ENCODE data around the gene USPL1.

The USPL1 gene

GRCh38 chr13:30664689-30665275 lies 47.1 kb downstream of the USPL1 start:
- no peak for FAIRE-seq

- FAIRE-seq, result no peak
These were observed 47.9 kb downstream of the USPL1 start for GRCh38 chr13:30665638-30666037.

- no peak for FAIRE-seq
These were observed 48.4 kb downstream of the USPL1 start for GRCh38 chr13:30666113-30666512.

- FAIRE-seq, result no peak
These were observed 49.3 kb downstream of the USPL1 start for GRCh38 chr13:30667014-30667413.

GRCh38 chr13:30668312-30668711 lies 50.6 kb downstream of the USPL1 start:
- no peak for FAIRE-seq

- FAIRE-seq, result no peak
These were observed 53.6 kb downstream of the USPL1 start for GRCh38 chr13:30671271-30671815.

GRCh38 chr13:30673669-30674521 lies 56.2 kb downstream of the USPL1 start:
- peak; percentile 77 for FAIRE-seq

GRCh38 chr13:30675717-30676116 lies 58.0 kb downstream of the USPL1 start:
- FAIRE-seq, result no peak

- peak; percentile 34 for FAIRE-seq
These were observed 59.0 kb downstream of the USPL1 start for GRCh38 chr13:30676672-30677071.

GRCh38 chr13:30679483-30680330 lies 62.0 kb downstream of the USPL1 start:
- peak; percentile 28 for FAIRE-seq

- FAIRE-seq, result peak; percentile 84
These were observed 64.1 kb downstream of the USPL1 start for GRCh38 chr13:30681843-30682242.

- no peak for FAIRE-seq
These were observed 67.7 kb downstream of the USPL1 start for GRCh38 chr13:30685320-30685859.

GRCh38 chr13:30685987-30686386 lies 68.3 kb downstream of the USPL1 start:
- no peak for FAIRE-seq

GRCh38 chr13:30687601-30688000 lies 69.9 kb downstream of the USPL1 start:
- no peak for FAIRE-seq

- FAIRE-seq, result no peak
These were observed 72.0 kb downstream of the USPL1 start for GRCh38 chr13:30689752-30690151.

- no peak for FAIRE-seq
These were observed 72.8 kb downstream of the USPL1 start for GRCh38 chr13:30690282-30691188.

GRCh38 chr13:30692113-30692512 lies 74.4 kb downstream of the USPL1 start:
- no peak for FAIRE-seq

GRCh38 chr13:30696278-30697176 lies 78.8 kb downstream of the USPL1 start:
- no peak for FAIRE-seq

GRCh38 chr13:30697177-30697953 lies 79.6 kb downstream of the USPL1 start:
- FAIRE-seq, result no peak

GRCh38 chr13:30697996-30698401 lies 80.3 kb downstream of the USPL1 start:
- FAIRE-seq, result no peak
